ENCODE results near the gene MAGEC3. TPM values are rescaled to one million over a fixed set of nuclear protein-coding genes. Genes with fewer than 3 reads are reported as not detected.

Gene MAGEC3
- total and polyA plus RNA-seq, 4 experiments from 2014 or later = not detected

DNA sequence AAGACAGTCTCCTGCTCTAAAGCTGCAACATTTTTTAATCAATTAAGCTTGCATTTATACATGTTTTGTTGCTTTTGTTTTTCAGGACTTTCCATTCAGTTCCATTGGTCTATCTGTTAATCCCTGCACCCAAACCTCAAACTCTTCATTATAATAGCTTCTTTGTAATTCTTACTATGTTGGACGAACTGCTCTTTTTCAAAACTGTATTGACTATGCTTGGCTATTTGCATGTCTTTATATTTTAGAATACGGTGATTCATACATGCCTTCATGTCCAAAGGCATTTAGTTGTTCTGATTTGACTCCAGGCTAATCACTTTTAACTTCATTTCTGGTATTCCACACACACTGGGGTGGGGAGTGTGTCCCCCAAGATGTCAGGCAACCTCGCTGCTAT, 79.7 kb downstream of the MAGEC3 start:
- no peak for DNase-seq
- ChIA-PET POLR2A (ENCODE audit: partially characterized antibody) (no interaction called here), CTCF (ENCODE audit: partially characterized antibody) (no interaction called here)
- Histone ChIP-seq H3K9me3 (ENCODE audit: control insufficient read depth in 1 of 2, low read length in 2 of 2) (no peaks in the 10 kb centered on the region), H3K27ac (ENCODE audit: low read depth, low read length) (no peak overlapping the region), H3K4me3 (ENCODE audit: low read length in 2 of 2) (no peak overlapping the region), H3K4me1 (ENCODE audit: insufficient read depth, low read length) (no peaks in the 10 kb centered on the region), H3K27me3 (ENCODE audit: insufficient read depth, low read length) (no peaks in the 10 kb centered on the region), H3K36me3 (ENCODE audit: insufficient read depth, low read length) (no peaks in the 10 kb centered on the region)
- H3K9me3 Mint-ChIP-seq = peaks cover 0 to 2% (median 0%) of the 10 kb centered on the region in 8 donors
- no peaks in the 10 kb centered on the region for H3K27me3 Mint-ChIP-seq
- intact Hi-C loops (cut with micrococcal nuclease) = no loop called here
- no peak overlapping the region for H3K4me3 Mint-ChIP-seq
- H3K4me1 Mint-ChIP-seq = no peaks in the 10 kb centered on the region
- H3K27ac Mint-ChIP-seq = no peak overlapping the region
- H3K36me3 Mint-ChIP-seq = no peaks in the 10 kb centered on the region

DNA sequence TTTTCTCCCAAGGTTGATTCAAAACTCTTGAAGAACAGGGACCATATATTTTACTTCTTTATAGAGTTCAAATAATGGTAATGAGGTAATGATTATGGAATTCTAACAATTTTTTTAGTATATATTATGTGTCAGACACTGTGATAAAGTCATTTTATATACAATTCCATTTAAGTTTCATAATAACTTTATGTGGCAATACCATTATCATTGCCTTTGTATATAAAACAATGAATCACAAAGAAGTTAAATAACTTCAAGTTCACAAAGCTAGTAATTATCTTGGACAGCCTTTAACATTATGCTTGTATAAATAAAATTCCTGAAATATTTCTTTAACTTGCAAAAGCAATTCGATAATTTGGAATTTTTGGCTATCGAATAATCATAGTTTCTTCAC, 86.2 kb downstream of the MAGEC3 start:
- Mint-ChIP-seq H3K36me3 (no peaks in the 10 kb centered on the region), H3K9me3 (peaks cover 0 to 2% (median 0%) of the 10 kb centered on the region in 8 donors), H3K27me3 (no peaks in the 10 kb centered on the region), H3K4me3 (no peak overlapping the region), H3K4me1 (no peaks in the 10 kb centered on the region), H3K27ac (no peak overlapping the region)
- no peaks in the 10 kb centered on the region for H3K9me3 ChIP-seq (ENCODE audit: control insufficient read depth in 1 of 2, low read length in 2 of 2)
- H3K27me3 ChIP-seq (ENCODE audit: insufficient read depth, low read length) = no peaks in the 10 kb centered on the region
- H3K4me1 ChIP-seq (ENCODE audit: insufficient read depth, low read length) = no peaks in the 10 kb centered on the region
- ChIA-PET CTCF (ENCODE audit: partially characterized antibody) (no interaction called here), POLR2A (ENCODE audit: partially characterized antibody) (no interaction called here)
- no peak overlapping the region for H3K4me3 ChIP-seq (ENCODE audit: low read length in 2 of 2)
- intact Hi-C loops (cut with micrococcal nuclease) = no loop called here
- H3K27ac ChIP-seq (ENCODE audit: low read depth, low read length) = no peak overlapping the region
- H3K36me3 ChIP-seq (ENCODE audit: insufficient read depth, low read length) = no peaks in the 10 kb centered on the region
- DNase-seq = no peak

DNA sequence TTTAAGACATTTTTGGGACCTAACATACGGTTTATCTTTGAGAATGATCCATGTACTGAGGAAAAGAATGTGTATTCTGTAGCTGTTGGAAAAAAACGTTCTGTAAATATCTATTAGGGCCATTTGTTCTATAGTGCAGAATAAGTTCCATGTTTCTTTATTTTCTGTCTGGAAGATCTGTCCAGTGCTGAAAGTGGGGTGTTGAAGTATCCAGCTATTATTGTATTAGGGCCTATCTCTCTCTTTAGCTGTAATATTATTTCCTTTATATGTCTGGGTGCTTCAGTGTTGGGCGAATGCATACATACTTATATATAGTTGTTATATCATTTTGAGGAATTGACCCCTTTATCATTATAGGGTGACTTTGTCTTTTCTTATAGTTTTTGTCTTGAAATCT, 90.3 kb downstream of the MAGEC3 start:
- H3K4me1 ChIP-seq (ENCODE audit: insufficient read depth, low read length) = no peaks in the 10 kb centered on the region
- H3K27me3 ChIP-seq (ENCODE audit: insufficient read depth, low read length) = no peaks in the 10 kb centered on the region
- no peak overlapping the region for H3K4me3 ChIP-seq (ENCODE audit: low read length in 2 of 2)
- ChIA-PET CTCF (ENCODE audit: partially characterized antibody) (no interaction called here), POLR2A (ENCODE audit: partially characterized antibody) (no interaction called here)
- no peak for DNase-seq
- Mint-ChIP-seq H3K36me3 (no peaks in the 10 kb centered on the region), H3K27ac (no peak overlapping the region), H3K9me3 (peaks cover 0 to 12% (median 0%) of the 10 kb centered on the region in 8 donors), H3K4me3 (no peak overlapping the region), H3K27me3 (no peaks in the 10 kb centered on the region), H3K4me1 (no peaks in the 10 kb centered on the region)
- no peaks in the 10 kb centered on the region for H3K9me3 ChIP-seq (ENCODE audit: control insufficient read depth in 1 of 2, low read length in 2 of 2)
- intact Hi-C loops (cut with micrococcal nuclease) = no loop called here
- H3K27ac ChIP-seq (ENCODE audit: low read depth, low read length) = no peak overlapping the region
- H3K36me3 ChIP-seq (ENCODE audit: insufficient read depth, low read length) = no peaks in the 10 kb centered on the region

DNA sequence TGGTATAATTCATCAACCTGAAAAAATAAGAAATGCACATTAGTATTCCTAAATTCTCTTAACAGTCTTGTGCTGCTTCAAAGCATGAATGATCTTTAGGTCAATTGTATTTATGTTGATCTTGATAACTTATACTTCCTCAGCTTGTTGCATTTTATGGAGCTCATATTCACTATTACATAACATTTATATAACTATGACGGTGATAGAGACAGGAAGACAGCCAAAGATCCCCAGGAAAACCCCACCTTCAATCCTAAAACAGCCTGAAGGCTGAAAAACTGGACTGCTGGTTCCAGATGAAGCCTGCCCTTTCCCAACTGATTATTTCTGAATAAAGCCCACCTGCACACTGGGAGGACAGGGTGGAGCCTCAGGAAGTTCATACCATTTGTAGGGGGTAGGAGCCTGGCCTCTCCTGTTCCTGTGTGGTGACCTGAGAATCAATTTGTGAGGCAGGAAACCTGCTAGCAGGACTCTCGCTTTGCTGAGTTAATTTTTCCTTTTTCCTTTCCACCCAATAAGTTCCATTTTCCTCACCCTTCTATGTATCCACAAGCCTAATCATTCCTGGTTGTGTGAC, 96.0 kb downstream of the MAGEC3 start:
- Mint-ChIP-seq H3K4me1 (no peaks in the 10 kb centered on the region), H3K36me3 (no peaks in the 10 kb centered on the region), H3K4me3 (no peak overlapping the region), H3K27ac (no peak overlapping the region), H3K9me3 (peaks cover 0 to 10% (median 0%) of the 10 kb centered on the region in 8 donors), H3K27me3 (no peaks in the 10 kb centered on the region)
- no peak overlapping the region for H3K27ac ChIP-seq (ENCODE audit: low read depth, low read length)
- ChIA-PET CTCF (ENCODE audit: partially characterized antibody) (no interaction called here), POLR2A (ENCODE audit: partially characterized antibody) (no interaction called here)
- no peaks in the 10 kb centered on the region for H3K4me1 ChIP-seq (ENCODE audit: insufficient read depth, low read length)
- DNase-seq = no peak
- no peaks in the 10 kb centered on the region for H3K36me3 ChIP-seq (ENCODE audit: insufficient read depth, low read length)
- intact Hi-C loops (cut with micrococcal nuclease) = no loop called here
- H3K27me3 ChIP-seq (ENCODE audit: insufficient read depth, low read length) = no peaks in the 10 kb centered on the region
- no peak overlapping the region for H3K4me3 ChIP-seq (ENCODE audit: low read length in 2 of 2)
- no peaks in the 10 kb centered on the region for H3K9me3 ChIP-seq (ENCODE audit: control insufficient read depth in 1 of 2, low read length in 2 of 2)

DNA sequence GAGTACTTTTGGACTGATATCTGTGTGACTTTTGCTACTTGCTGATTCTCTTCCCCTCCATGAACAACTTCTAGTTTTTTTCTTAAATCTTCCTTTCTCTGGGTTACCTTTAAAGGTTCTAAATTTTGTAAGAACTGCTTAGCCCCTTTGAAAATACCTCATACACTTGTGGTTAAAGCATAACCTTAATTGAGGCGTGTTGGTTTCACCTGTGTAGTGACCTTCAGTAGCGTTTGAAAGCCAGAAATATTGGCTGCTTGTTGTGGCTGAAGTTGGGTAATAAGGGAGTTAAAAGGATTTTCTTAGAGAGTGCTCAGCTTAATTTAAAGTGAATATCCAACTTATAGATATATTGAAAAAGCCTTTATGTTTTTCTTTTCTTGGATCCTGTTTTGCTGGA, 97.5 kb downstream of the MAGEC3 start:
- Mint-ChIP-seq H3K9me3 (peaks cover 0 to 7% (median 0%) of the 10 kb centered on the region in 8 donors), H3K4me1 (no peaks in the 10 kb centered on the region), H3K36me3 (no peaks in the 10 kb centered on the region), H3K27ac (no peak overlapping the region), H3K27me3 (no peaks in the 10 kb centered on the region), H3K4me3 (no peak overlapping the region)
- no peak for DNase-seq
- POLR2A ChIA-PET (ENCODE audit: partially characterized antibody) = no interaction called here
- H3K36me3 ChIP-seq (ENCODE audit: insufficient read depth, low read length) = no peaks in the 10 kb centered on the region
- H3K4me3 ChIP-seq (ENCODE audit: low read length in 2 of 2) = no peak overlapping the region
- H3K27me3 ChIP-seq (ENCODE audit: insufficient read depth, low read length) = no peaks in the 10 kb centered on the region
- CTCF ChIA-PET (ENCODE audit: partially characterized antibody) = no interaction called here
- H3K27ac ChIP-seq (ENCODE audit: low read depth, low read length) = no peak overlapping the region
- H3K4me1 ChIP-seq (ENCODE audit: insufficient read depth, low read length) = no peaks in the 10 kb centered on the region
- H3K9me3 ChIP-seq (ENCODE audit: control insufficient read depth in 1 of 2, low read length in 2 of 2) = no peaks in the 10 kb centered on the region
- intact Hi-C loops (cut with micrococcal nuclease) = no loop called here

DNA sequence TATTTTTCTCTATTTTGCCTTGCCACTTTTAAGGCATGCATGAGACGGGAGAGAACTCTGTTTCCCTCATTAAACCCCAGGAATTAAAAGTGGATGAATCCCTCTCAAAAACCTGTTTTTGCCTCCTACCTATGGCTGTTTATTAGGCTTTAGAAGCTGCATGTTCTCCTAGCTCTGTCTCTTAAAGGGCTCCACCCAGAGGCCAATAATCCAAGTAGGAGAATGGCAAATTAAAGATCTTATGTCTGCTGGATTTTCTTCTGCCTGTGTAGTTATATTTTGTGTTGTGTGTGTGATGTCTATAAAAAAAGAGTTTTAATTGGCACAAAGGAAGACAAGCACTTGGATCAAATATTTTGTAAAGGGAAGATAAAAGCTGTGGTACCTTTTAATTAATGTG, 98.0 kb downstream of the MAGEC3 start:
- DNase-seq = no peak
- Mint-ChIP-seq H3K27me3 (no peaks in the 10 kb centered on the region), H3K36me3 (no peaks in the 10 kb centered on the region), H3K4me3 (no peak overlapping the region), H3K4me1 (no peaks in the 10 kb centered on the region), H3K9me3 (peaks cover 0 to 5% (median 0%) of the 10 kb centered on the region in 8 donors), H3K27ac (no peak overlapping the region)
- Histone ChIP-seq H3K4me3 (ENCODE audit: low read length in 2 of 2) (no peak overlapping the region), H3K4me1 (ENCODE audit: insufficient read depth, low read length) (no peaks in the 10 kb centered on the region), H3K27me3 (ENCODE audit: insufficient read depth, low read length) (no peaks in the 10 kb centered on the region), H3K36me3 (ENCODE audit: insufficient read depth, low read length) (no peaks in the 10 kb centered on the region), H3K9me3 (ENCODE audit: control insufficient read depth in 1 of 2, low read length in 2 of 2) (no peaks in the 10 kb centered on the region), H3K27ac (ENCODE audit: low read depth, low read length) (no peak overlapping the region)
- ChIA-PET POLR2A (ENCODE audit: partially characterized antibody) (no interaction called here), CTCF (ENCODE audit: partially characterized antibody) (no interaction called here)
- intact Hi-C loops (cut with micrococcal nuclease) = no loop called here

DNA sequence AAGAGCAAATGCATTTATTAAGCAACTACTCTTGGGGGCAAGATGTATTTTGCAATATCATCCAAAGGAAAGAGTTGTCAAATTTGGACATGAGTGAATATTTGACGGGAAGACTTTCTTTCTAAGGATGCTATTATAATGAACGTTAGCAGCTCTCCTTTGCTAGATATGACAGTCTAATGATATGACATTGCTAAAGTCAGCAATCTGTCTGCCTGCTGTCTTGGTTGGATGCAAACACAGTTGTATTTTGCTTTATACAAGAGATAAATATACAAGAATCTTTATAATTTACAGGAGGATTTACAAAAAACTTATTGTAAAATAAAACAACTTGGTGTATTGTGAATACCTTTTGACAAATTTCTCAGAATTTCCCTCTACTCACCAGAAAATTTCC, 103.1 kb downstream of the MAGEC3 start:
- CTCF ChIA-PET (ENCODE audit: partially characterized antibody) = no interaction called here
- POLR2A ChIA-PET (ENCODE audit: partially characterized antibody) = no interaction called here
- H3K4me3 ChIP-seq (ENCODE audit: low read length in 2 of 2) = no peak overlapping the region

DNA sequence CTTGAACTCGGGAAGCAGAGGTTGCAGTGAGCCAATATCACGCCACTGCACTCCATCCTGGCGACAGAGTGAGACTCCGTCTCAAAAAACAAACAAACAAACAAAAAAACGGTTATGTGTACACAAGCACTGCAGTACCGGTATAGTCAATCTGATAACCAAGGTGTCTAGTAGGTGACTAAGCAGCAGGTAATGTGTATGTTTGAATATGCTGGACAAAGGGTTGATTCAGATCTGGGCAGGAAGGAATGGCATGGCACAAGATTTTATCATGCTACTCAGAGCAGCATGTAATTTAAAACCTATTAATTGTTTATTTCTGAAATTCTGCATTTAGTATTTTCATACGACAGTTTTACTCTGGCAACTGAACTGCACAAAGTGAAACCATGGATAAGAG, 107.3 kb downstream of the MAGEC3 start:
- POLR2A ChIA-PET (ENCODE audit: partially characterized antibody) = no interaction called here
- H3K36me3 Mint-ChIP-seq = no peaks in the 10 kb centered on the region
- no peaks in the 10 kb centered on the region for H3K4me1 ChIP-seq (ENCODE audit: insufficient read depth, low read length)

More for the DNA sequence above, 103.1 kb downstream of the MAGEC3 start:
- Histone ChIP-seq H3K4me1 (ENCODE audit: insufficient read depth, low read length) (no peaks in the 10 kb centered on the region), H3K27me3 (ENCODE audit: insufficient read depth, low read length) (no peaks in the 10 kb centered on the region), H3K9me3 (ENCODE audit: control insufficient read depth in 1 of 2, low read length in 2 of 2) (no peaks in the 10 kb centered on the region), H3K36me3 (ENCODE audit: insufficient read depth, low read length) (no peaks in the 10 kb centered on the region), H3K27ac (ENCODE audit: low read depth, low read length) (no peak overlapping the region)
- no peak overlapping the region for H3K27ac Mint-ChIP-seq
- H3K9me3 Mint-ChIP-seq = no peaks in the 10 kb centered on the region
- no peak for DNase-seq
- no peaks in the 10 kb centered on the region for H3K36me3 Mint-ChIP-seq
- no peak overlapping the region for H3K4me3 Mint-ChIP-seq
- no peaks in the 10 kb centered on the region for H3K27me3 Mint-ChIP-seq
- H3K4me1 Mint-ChIP-seq = no peaks in the 10 kb centered on the region
- intact Hi-C loops (cut with micrococcal nuclease) = no loop called here

More for the DNA sequence above, 107.3 kb downstream of the MAGEC3 start:
- Mint-ChIP-seq H3K9me3 (peaks cover 0 to 3% (median 0%) of the 10 kb centered on the region in 8 donors), H3K27me3 (no peaks in the 10 kb centered on the region), H3K4me1 (no peaks in the 10 kb centered on the region), H3K27ac (no peak overlapping the region), H3K4me3 (no peak overlapping the region)
- H3K27ac ChIP-seq (ENCODE audit: low read depth, low read length) = no peak overlapping the region
- intact Hi-C loops (cut with micrococcal nuclease) = no loop called here
- no peaks in the 10 kb centered on the region for H3K36me3 ChIP-seq (ENCODE audit: insufficient read depth, low read length)
- CTCF ChIA-PET (ENCODE audit: partially characterized antibody) = no interaction called here
- DNase-seq = no peak
- no peaks in the 10 kb centered on the region for H3K27me3 ChIP-seq (ENCODE audit: insufficient read depth, low read length)
- H3K9me3 ChIP-seq (ENCODE audit: control insufficient read depth in 1 of 2, low read length in 2 of 2) = no peaks in the 10 kb centered on the region
- H3K4me3 ChIP-seq (ENCODE audit: low read length in 2 of 2) = no peak overlapping the region

Measured in CD4-positive, alpha-beta memory T cell (primary cell).